ENCODE data around the gene PCBD2.

DNA sequence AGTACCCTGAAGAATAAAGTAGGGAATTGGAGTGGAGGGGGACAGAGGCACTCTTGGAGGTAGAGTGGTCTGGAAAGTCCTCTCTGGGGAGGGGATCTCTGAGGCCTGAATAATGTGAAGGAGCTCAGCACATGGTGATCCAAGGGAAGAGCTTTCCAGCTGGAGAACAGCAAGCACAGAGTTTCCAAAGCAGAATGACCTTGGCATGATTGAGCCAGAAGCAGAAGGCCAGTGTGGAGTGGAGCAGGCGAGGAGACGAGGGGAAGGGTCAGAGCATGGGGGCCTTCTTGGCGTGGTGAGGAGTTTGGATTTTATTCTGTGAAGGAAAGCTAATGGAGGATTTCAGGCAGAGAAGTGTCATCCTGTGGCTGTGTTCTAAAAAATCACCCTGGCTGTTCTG is 8.3 kb downstream of the PCBD2 start:
- TF ChIP-seq SP1 (IDR thresholded peaks at IDR 0.05) (no peak), SUZ12 (IDR thresholded peaks at IDR 0.05) (no peak), FOXM1 (IDR thresholded peaks at IDR 0.05; ENCODE audit: borderline replicate concordance) (no peak), FOXA1 (IDR thresholded peaks at IDR 0.05) (no peak), TARDBP (IDR thresholded peaks at IDR 0.05) (no peak), CTBP1 (IDR thresholded peaks at IDR 0.05; ENCODE audit: borderline replicate concordance) (no peak), ELF4 (IDR thresholded peaks at IDR 0.05) (no peak), BHLHE40 (IDR thresholded peaks at IDR 0.05; ENCODE audit: borderline replicate concordance) (no peak), ARNT (IDR thresholded peaks at IDR 0.05) (no peak), ZNF384 (IDR thresholded peaks at IDR 0.05) (no peak)
- TF ChIP-seq, protein P1, sequence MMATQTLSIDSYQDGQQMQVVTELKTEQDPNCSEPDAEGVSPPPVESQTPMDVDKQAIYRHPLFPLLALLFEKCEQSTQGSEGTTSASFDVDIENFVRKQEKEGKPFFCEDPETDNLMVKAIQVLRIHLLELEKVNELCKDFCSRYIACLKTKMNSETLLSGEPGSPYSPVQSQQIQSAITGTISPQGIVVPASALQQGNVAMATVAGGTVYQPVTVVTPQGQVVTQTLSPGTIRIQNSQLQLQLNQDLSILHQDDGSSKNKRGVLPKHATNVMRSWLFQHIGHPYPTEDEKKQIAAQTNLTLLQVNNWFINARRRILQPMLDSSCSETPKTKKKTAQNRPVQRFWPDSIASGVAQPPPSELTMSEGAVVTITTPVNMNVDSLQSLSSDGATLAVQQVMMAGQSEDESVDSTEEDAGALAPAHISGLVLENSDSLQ (IDR thresholded peaks at IDR 0.05) = no peak
